ENCODE data around the gene NLN.

Gene NLN

DNA sequence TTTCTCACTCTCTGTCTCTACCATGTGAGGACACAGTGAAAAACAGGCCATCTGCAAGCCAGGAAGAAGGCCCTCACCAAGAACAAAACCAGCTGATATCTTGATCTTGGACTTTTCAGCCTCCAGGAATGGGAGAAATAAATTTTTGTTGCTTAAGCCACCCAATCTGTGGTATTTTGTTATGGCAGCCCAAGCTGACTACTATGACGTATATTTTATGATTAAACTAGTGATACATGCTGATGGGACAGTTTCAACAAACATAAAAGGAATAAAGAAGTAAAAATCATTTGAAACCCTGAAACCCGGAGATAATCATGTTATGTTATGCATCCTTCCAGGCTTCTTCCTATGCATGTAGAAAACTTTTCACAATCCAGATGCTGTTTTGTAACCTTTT lies 132.9 kb downstream of the NLN start:
- DNase-seq (ENCODE audit: low read depth) = no peak
- no peak overlapping the region for H3K4me3 ChIP-seq (ENCODE audit: control insufficient read depth, low read depth, low read length)
- TF ChIP-seq, protein P1, sequence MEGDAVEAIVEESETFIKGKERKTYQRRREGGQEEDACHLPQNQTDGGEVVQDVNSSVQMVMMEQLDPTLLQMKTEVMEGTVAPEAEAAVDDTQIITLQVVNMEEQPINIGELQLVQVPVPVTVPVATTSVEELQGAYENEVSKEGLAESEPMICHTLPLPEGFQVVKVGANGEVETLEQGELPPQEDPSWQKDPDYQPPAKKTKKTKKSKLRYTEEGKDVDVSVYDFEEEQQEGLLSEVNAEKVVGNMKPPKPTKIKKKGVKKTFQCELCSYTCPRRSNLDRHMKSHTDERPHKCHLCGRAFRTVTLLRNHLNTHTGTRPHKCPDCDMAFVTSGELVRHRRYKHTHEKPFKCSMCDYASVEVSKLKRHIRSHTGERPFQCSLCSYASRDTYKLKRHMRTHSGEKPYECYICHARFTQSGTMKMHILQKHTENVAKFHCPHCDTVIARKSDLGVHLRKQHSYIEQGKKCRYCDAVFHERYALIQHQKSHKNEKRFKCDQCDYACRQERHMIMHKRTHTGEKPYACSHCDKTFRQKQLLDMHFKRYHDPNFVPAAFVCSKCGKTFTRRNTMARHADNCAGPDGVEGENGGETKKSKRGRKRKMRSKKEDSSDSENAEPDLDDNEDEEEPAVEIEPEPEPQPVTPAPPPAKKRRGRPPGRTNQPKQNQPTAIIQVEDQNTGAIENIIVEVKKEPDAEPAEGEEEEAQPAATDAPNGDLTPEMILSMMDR (conservative IDR thresholded peaks at IDR 0.05; ENCODE audit: control insufficient read depth, insufficient read depth, low read depth, low read length) = no peak

DNA sequence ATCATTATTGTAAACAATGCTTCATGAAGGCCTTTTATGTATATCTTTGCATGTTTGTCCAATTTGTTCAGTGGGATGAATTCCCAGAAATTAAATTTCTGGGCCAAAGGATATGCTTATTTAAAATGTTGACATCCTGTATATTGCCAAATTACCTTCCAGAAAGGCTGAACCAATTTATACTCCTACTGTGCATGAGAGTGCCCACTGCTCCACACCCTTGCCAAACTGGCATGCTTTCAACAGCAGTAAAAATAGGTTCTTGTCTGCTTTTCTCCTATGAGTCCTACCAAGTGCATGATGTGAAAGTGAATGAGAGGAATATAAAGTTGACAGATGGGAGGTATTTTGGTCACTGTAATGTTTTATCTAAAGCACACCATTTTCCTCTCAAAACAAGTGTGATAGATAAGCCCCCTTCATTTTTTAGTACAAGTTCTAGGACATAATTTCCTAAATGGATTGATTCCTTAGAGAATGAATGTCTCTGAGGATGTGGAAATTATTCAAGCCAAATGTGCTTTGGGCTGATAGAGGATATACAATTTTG lies 133.8 kb downstream of the NLN start:
- H3K4me3 ChIP-seq (ENCODE audit: control insufficient read depth, low read depth, low read length) = no peak overlapping the region
- no peak for DNase-seq (ENCODE audit: low read depth)
- TF ChIP-seq, protein P1 (conservative IDR thresholded peaks at IDR 0.05; ENCODE audit: control insufficient read depth, insufficient read depth, low read depth, low read length) = no peak

DNA sequence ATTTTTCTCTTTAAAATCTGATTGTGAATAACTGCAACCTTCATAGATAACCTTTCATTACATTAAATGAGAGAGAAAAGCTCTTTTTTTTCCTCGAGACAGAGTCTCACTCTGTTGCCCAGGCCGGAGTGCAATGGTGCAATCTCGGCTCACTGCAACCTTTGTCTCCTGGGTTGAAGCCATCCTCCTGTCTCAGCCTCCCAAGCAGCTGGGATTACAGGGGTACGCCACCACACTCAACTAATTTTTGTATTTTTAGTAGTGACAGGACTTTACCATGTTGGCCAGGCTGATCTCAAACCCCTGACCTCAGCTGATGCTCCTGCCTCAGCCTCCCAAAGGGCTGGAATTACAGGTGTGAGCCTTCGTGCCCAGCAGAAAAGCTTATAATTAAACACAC lies 134.5 kb downstream of the NLN start:
- no peak overlapping the region for H3K4me3 ChIP-seq (ENCODE audit: control insufficient read depth, low read depth, low read length)
- no peak for DNase-seq (ENCODE audit: low read depth)
- TF ChIP-seq, protein P1 (conservative IDR thresholded peaks at IDR 0.05; ENCODE audit: control insufficient read depth, insufficient read depth, low read depth, low read length) = no peak

DNA sequence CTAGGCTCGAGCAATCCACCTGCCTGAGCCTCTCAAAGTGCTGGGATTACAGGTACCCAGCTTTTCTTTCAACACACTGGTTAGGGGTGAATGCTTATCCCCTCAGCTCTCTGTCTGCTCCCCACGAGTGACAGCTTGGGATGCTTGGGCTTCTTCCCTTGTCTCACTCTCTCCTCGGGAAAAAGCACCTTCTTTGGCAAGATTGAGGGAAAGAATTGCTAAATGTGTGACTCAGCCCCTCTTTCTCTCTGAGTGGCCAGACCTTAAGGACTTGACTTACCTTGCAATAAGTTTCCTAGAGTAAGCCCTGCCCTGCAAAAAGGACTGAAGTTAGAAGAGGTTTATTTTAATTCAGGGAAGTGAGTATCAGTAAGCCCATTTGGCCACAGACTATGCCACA lies 136.3 kb downstream of the NLN start:
- peak; percentile 31 for DNase-seq (ENCODE audit: low read depth)
- TF ChIP-seq, protein P1 (conservative IDR thresholded peaks at IDR 0.05; ENCODE audit: control insufficient read depth, insufficient read depth, low read depth, low read length) = no peak
- no peak overlapping the region for H3K4me3 ChIP-seq (ENCODE audit: control insufficient read depth, low read depth, low read length)

DNA sequence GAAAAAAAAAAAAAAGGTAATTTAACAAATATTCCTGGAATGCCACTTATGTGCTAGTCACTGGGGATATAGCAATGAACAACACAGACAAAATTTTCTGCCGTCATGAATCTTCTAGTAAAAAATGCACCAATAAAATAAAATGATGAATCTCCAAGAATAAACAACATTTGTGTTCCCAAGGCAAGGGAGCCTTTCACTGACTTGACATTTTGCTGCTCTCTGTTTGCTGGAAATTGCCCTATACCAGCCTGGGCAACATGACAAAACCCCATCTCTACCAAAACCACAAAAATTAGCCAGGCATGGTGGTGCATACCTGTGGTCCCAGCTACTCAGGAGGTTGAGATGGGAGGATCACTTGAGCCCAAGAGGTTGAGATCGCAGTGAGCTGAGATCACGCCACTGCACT lies 139.8 kb downstream of the NLN start:
- TF ChIP-seq, protein P1 (conservative IDR thresholded peaks at IDR 0.05; ENCODE audit: control insufficient read depth, insufficient read depth, low read depth, low read length) = no peak
- peak; percentile 76 for DNase-seq (ENCODE audit: low read depth)
- H3K4me3 ChIP-seq (ENCODE audit: control insufficient read depth, low read depth, low read length) = no peak overlapping the region

DNA sequence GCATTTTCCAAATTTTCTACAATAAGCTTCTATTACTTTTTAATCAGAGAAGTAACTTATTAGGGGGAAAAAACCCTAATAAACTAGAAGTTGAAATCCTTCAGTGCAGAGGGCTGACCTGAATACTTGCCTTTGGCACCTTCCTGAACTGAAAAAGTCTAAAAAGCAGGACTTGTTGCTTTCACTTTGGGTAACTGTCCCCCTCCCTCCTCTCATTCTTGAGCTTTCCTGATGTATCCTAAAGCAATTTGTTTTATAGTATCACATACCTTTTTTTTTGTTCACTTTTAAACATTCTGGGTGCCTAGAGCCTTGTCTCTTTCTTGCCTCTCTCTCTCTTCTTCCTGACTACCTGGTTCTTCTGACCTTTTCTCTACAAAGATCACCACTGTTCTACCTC lies 140.4 kb downstream of the NLN start:
- TF ChIP-seq, protein P1 (conservative IDR thresholded peaks at IDR 0.05; ENCODE audit: control insufficient read depth, insufficient read depth, low read depth, low read length) = no peak
- DNase-seq (ENCODE audit: low read depth) = no peak
- H3K4me3 ChIP-seq (ENCODE audit: control insufficient read depth, low read depth, low read length) = no peak overlapping the region

DNA sequence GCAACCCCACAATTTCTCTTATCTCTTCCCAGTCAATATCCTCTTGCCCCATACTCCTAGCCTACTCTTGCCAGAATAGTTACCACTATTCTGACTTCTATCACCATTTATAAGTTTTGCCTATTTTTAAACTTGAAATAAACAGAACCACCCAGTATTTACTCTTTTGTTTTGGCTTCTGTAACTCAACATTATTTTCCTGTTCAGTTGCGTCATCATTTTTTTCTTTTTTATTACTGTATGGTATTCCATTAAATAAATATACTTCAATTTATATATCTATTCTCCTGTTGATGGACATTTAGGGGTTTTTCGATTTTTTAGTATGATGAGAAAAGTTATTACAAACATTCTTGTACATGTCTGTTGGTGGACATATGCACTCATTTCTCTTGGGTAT lies 141.7 kb downstream of the NLN start:
- H3K4me3 ChIP-seq (ENCODE audit: control insufficient read depth, low read depth, low read length) = no peak overlapping the region
- TF ChIP-seq, protein P1 (conservative IDR thresholded peaks at IDR 0.05; ENCODE audit: control insufficient read depth, insufficient read depth, low read depth, low read length) = no peak
- DNase-seq (ENCODE audit: low read depth) = no peak
